Breast epithelium (tissue), 3 donors: ENCODE data around the gene SHB.

Source experiments
- POLR2A ChIP-seq: fragments of 450-650 bp; IDR thresholded peaks from one replicate; pipeline ENCODE4 v1.6.1; 2016; ENCODE audit warnings: antibody characterized with exemption, mild to moderate bottlenecking, moderate library complexity
- POLR2AphosphoS5 ChIP-seq, 3 donors: sonication (generic); formaldehyde crosslinking; IDR thresholded peaks; one replicate each; pipeline ENCODE4 v1.6.1; 2017; ENCODE audit warnings: antibody characterized with exemption in 3 of 3
- TF ChIP-seq, protein P1 (sequence below), 3 donors: fragments of 450-650 bp; IDR thresholded peaks; one replicate each; pipeline ENCODE4 v1.5.1; 2016 to 2017; ENCODE audit warnings: antibody characterized with exemption in 3 of 3, mild to moderate bottlenecking in 3 of 3, moderate library complexity in 3 of 3

DNA sequence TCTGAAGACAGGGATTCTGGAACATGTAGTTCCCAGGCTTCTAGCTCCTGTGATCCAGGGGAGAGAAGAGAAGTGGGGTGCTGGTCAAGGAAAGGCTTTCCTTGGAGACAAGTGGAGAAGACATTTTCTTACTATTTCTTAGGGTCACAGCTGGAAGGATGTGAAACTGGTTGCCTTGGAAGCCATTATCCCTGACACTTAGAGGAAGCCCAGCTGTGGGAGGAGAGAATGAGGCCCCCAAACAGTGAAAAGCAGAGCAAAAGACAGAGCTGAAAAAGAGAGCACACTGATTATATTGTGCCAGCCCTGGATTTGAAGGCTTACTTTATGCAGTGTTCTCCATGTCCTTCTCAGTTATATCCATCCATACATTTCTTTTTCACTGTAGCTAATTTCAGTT is 17.5 kb upstream of the SHB start:
- TF ChIP-seq POLR2A (no peak), POLR2AphosphoS5 (IDR thresholded peaks at IDR 0.05) (no peak)
- TF ChIP-seq, protein P1, sequence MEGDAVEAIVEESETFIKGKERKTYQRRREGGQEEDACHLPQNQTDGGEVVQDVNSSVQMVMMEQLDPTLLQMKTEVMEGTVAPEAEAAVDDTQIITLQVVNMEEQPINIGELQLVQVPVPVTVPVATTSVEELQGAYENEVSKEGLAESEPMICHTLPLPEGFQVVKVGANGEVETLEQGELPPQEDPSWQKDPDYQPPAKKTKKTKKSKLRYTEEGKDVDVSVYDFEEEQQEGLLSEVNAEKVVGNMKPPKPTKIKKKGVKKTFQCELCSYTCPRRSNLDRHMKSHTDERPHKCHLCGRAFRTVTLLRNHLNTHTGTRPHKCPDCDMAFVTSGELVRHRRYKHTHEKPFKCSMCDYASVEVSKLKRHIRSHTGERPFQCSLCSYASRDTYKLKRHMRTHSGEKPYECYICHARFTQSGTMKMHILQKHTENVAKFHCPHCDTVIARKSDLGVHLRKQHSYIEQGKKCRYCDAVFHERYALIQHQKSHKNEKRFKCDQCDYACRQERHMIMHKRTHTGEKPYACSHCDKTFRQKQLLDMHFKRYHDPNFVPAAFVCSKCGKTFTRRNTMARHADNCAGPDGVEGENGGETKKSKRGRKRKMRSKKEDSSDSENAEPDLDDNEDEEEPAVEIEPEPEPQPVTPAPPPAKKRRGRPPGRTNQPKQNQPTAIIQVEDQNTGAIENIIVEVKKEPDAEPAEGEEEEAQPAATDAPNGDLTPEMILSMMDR (IDR thresholded peaks at IDR 0.05) = no peak
